HCT116 (cell line): ENCODE measurements around the gene SLCO6A1. TPM values are rescaled to one million over a fixed set of nuclear protein-coding genes. Genes with fewer than 3 reads are reported as not detected.

Experiments used
- ATAC-seq: fragments of 200-7000 bp; cut with Tn5 transposase; 2 replicates; pipeline ENCODE4 v1.9.1; 2020; ENCODE audit warnings: mild to moderate bottlenecking, moderate library complexity
- BruUV-seq: library from RNA; stranded (reverse); fragments of 400-500 nt; replicated peaks from 2 replicates; lab custom pipeline; 2021; lab: Mats Ljungman, UMichigan
- CTCF ChIA-PET: fragments of 300-600 bp; sonication (Branson Sonifier 250); formaldehyde crosslinking; loops from one replicate; lab custom pipeline; 2021; ENCODE audit warnings: antibody characterized with exemption; lab: Charles Lee
- POLR2A ChIA-PET: fragments of 300-600, 350-600 bp; sonication (Branson Sonifier 250); formaldehyde crosslinking; loops from one replicate; lab custom pipeline; 2021; ENCODE audit warnings: antibody characterized with exemption; lab: Charles Lee
- RAD21 ChIA-PET, 2 experiments: fragments of 300-600 bp; sonication (Branson Sonifier 250); formaldehyde crosslinking; loops; one replicate each; lab custom pipeline; 2023; ENCODE audit warnings: low total read pairs in 2 of 2; ENCODE audit not compliant: uncharacterized antibody in 2 of 2, unreplicated experiment in 2 of 2, low non-redundant PET in 1 of 2; lab: Charles Lee
- DNase-seq: peaks from one replicate; pipeline ENCODE4 v3.0.0-alpha.2; 2010; ENCODE audit warnings: low read depth, low spot score
- H2AFZ ChIP-seq: fragments of 200-600 bp; shearing (Covaris generic), sonication (generic); 2 replicates; pipeline ENCODE4 v1.6.1; 2017; ENCODE audit warnings: low read depth, mixed run types, mixed read lengths, antibody characterized with exemption, low read length; ENCODE audit not compliant: poor library complexity, severe bottlenecking
- H3K27ac ChIP-seq: 2 replicates; pipeline ENCODE4 v1.5.1; 2012; ENCODE audit warnings: low read depth, low read length
- H3K27me3 ChIP-seq: fragments of 200-600 bp; sonication (generic); 2 replicates; pipeline ENCODE4 v1.6.1; 2016; ENCODE audit warnings: mixed run types, low read length, mixed read lengths; ENCODE audit not compliant: insufficient read depth
- H3K36me3 ChIP-seq, 2 experiments: fragments of 200-500 bp in 1 of 2; fragments of 200-600 bp in 1 of 2; sonication (Bioruptor generic) in 1 of 2; sonication (generic) in 1 of 2; 2 replicates each; pipeline versions ENCODE4 v1.5.1 to v1.6.1; 2014 to 2016; ENCODE audit warnings: low read length in 2 of 2, inconsistent platforms in 1 of 2, mixed read lengths in 1 of 2, mixed run types in 1 of 2; ENCODE audit not compliant: insufficient read depth in 2 of 2, control insufficient read depth in 1 of 2
- H3K4me1 ChIP-seq, 2 experiments: fragments of 200-600 bp in 1 of 2; sonication (generic) in 1 of 2; 2 replicates each; pipeline versions ENCODE4 v1.5.1 to v1.6.1; 2012 to 2017; ENCODE audit warnings: low read length in 2 of 2, inconsistent platforms in 1 of 2, mild to moderate bottlenecking in 1 of 2, mixed read lengths in 1 of 2, mixed run types in 1 of 2, moderate library complexity in 1 of 2; ENCODE audit not compliant: insufficient read depth in 2 of 2, control insufficient read depth in 1 of 2
- H3K4me2 ChIP-seq: fragments of 200-600 bp; sonication (generic); 2 replicates; pipeline ENCODE4 v1.6.1; 2017; ENCODE audit warnings: mixed run types, low read length, mixed read lengths
- H3K4me3 ChIP-seq, 2 experiments: fragments of 200-600 bp in 1 of 2; sonication (generic) in 1 of 2; replicated peaks in 1 of 2; 2 replicates each; pipeline ENCODE4 v1.5.1; 2011 to 2016; ENCODE audit warnings: low read length in 2 of 2, control low read depth in 1 of 2, low read depth in 1 of 2, mild to moderate bottlenecking in 1 of 2, mixed read lengths in 1 of 2, mixed run types in 1 of 2
- H3K79me2 ChIP-seq: fragments of 200-600 bp; sonication (generic); 2 replicates; pipeline ENCODE4 v1.6.1; 2017; ENCODE audit warnings: mild to moderate bottlenecking, mixed run types, low read length, moderate library complexity, mixed read lengths; ENCODE audit not compliant: insufficient read depth
- H3K9ac ChIP-seq: fragments of 200-600 bp; sonication (generic); 2 replicates; pipeline ENCODE4 v1.6.1; 2016; ENCODE audit warnings: low read length, mixed read lengths
- H3K9me2 ChIP-seq: fragments of 200-600 bp; sonication (generic), shearing (Covaris generic); 2 replicates; pipeline ENCODE4 v1.6.1; 2017; ENCODE audit warnings: mixed run types, mild to moderate bottlenecking, moderate library complexity; ENCODE audit not compliant: insufficient read depth
- H3K9me3 ChIP-seq, 2 experiments: fragments of 200-500 bp in 1 of 2; fragments of 200-600 bp in 1 of 2; sonication (Bioruptor generic) in 1 of 2; sonication (generic) in 1 of 2; 2 replicates each; pipeline ENCODE4 v1.6.1; 2014 to 2017; ENCODE audit warnings: low read length in 2 of 2, mixed read lengths in 2 of 2, inconsistent platforms in 1 of 2, low read depth in 1 of 2, mild to moderate bottlenecking in 1 of 2, mixed run types in 1 of 2, moderate library complexity in 1 of 2; ENCODE audit not compliant: control insufficient read depth in 1 of 2, insufficient read depth in 1 of 2
- H4K20me1 ChIP-seq: fragments of 200-600 bp; sonication (generic), shearing (Covaris generic); 2 replicates; pipeline ENCODE4 v1.6.1; 2017; ENCODE audit warnings: mixed run types, mild to moderate bottlenecking, moderate library complexity; ENCODE audit not compliant: insufficient read depth
- ATF3 ChIP-seq: IDR thresholded peaks from 2 replicates; pipeline ENCODE4 v1.6.1; 2012
- CEBPB ChIP-seq: IDR thresholded peaks from 2 replicates; pipeline ENCODE4 v1.6.1; 2012; ENCODE audit warnings: low read depth
- ELF1 ChIP-seq: IDR thresholded peaks from 2 replicates; pipeline ENCODE4 v1.6.1; 2012; ENCODE audit warnings: low read depth, borderline replicate concordance
- EZH2 ChIP-seq: fragments of 200-600 bp; sonication (generic); IDR thresholded peaks from 2 replicates; pipeline ENCODE4 v1.6.1; 2017; ENCODE audit warnings: antibody characterized with exemption, mixed run types
- EZH2phosphoT487 ChIP-seq: fragments of 200-600 bp; IDR thresholded peaks from 2 replicates; pipeline ENCODE4 v1.6.1; 2018; ENCODE audit warnings: antibody characterized with exemption, borderline replicate concordance
- POLR2A ChIP-seq: IDR thresholded peaks from 2 replicates; pipeline ENCODE4 v1.7.0; 2011; ENCODE audit warnings: borderline replicate concordance; ENCODE audit not compliant: insufficient read depth, insufficient read length; ENCODE audit errors: extremely low read depth
- POLR2AphosphoS5 ChIP-seq: IDR thresholded peaks from 2 replicates; pipeline ENCODE4 v1.6.1; 2011; ENCODE audit warnings: mild to moderate bottlenecking, low read depth, low read length, moderate library complexity
- RAD21 ChIP-seq: IDR thresholded peaks from 2 replicates; pipeline ENCODE4 v1.6.1; 2012; ENCODE audit warnings: low read depth, mild to moderate bottlenecking
- REST ChIP-seq: IDR thresholded peaks from 2 replicates; pipeline ENCODE4 v1.6.1; 2012; ENCODE audit warnings: low read depth
- SIN3A ChIP-seq: IDR thresholded peaks from 2 replicates; pipeline ENCODE4 v1.6.1; 2012; ENCODE audit warnings: low read depth
- TCF7L2 ChIP-seq: IDR thresholded peaks from 2 replicates; pipeline ENCODE4 v1.7.0; 2011; ENCODE audit warnings: borderline replicate concordance, inconsistent platforms; ENCODE audit not compliant: insufficient read depth, insufficient read length; ENCODE audit errors: extremely low read depth
- YY1 ChIP-seq: IDR thresholded peaks from 2 replicates; pipeline ENCODE4 v1.6.1; 2011; ENCODE audit warnings: low read length, low read depth, moderate library complexity, mild to moderate bottlenecking; ENCODE audit not compliant: insufficient replicate concordance; ENCODE audit errors: extremely low read depth
- ZFX ChIP-seq: fragments of 450-650 bp; IDR thresholded peaks from 2 replicates; pipeline ENCODE4 v1.6.1; 2017
- intact Hi-C: fragments of 100-400 bp; cut with micrococcal nuclease; formaldehyde crosslinking; loops from 2 replicates; pipeline ENCODE4 v1.10.0; 2022
- total RNA-seq: library from RNA; stranded (reverse); gene quantifications from one replicate; pipeline ENCODE4 v1.2.1, GENCODE V29; 2021; ENCODE audit not compliant: unreplicated experiment
- TF ChIP-seq, protein P1 (sequence below), 3 experiments: fragments of 200-600 bp in 1 of 3; sonication (generic) in 1 of 3; IDR thresholded peaks in 2 of 3; conservative IDR thresholded peaks in 1 of 3; 2 replicates each; pipeline ENCODE4 v1.5.1; 2012 to 2017; ENCODE audit warnings: low read depth in 2 of 3, low read length in 2 of 3, antibody characterized with exemption in 1 of 3, borderline replicate concordance in 1 of 3, control low read depth in 1 of 3, mild to moderate bottlenecking in 1 of 3, mixed read lengths in 1 of 3, mixed run types in 1 of 3, moderate library complexity in 1 of 3; ENCODE audit not compliant: insufficient read depth in 1 of 3

The SLCO6A1 gene
- total RNA-seq, 1 experiment from 2014 or later = 0.69 TPM

- no TSS peak for BruUV-seq
- ChIA-PET CTCF (interaction anchor here (1.5 to 2.7 kb wide), 2 partner anchors 9 to 13 kb away, joined by 3 to 12 read pairs; no protein-coding TSS in a partner anchor), POLR2A (interaction anchor here (0.6 kb wide), 1 partner anchor 1558 kb away, joined by 3 read pairs; no protein-coding TSS in a partner anchor), RAD21 (no interaction called here)
- Histone ChIP-seq H3K4me3 (no peak overlapping the region), H3K9ac (no peak overlapping the region), H2AFZ (no peak overlapping the region), H4K20me1 (no peaks in the 10 kb centered on the region), H3K9me3 (no peaks in the 10 kb centered on the region), H3K27ac (no peak overlapping the region), H3K4me1 (no peaks in the 10 kb centered on the region), H3K9me2 (no peaks in the 10 kb centered on the region), H3K4me2 (no peak overlapping the region), H3K27me3 (no peaks in the 10 kb centered on the region), H3K79me2 (no peaks in the 10 kb centered on the region), H3K36me3 (no peaks in the 10 kb centered on the region)
- TF ChIP-seq RAD21 (peak; percentile 45), SIN3A (no peak), POLR2A (no peak), EZH2 (no peak)
- TF ChIP-seq, protein P1, sequence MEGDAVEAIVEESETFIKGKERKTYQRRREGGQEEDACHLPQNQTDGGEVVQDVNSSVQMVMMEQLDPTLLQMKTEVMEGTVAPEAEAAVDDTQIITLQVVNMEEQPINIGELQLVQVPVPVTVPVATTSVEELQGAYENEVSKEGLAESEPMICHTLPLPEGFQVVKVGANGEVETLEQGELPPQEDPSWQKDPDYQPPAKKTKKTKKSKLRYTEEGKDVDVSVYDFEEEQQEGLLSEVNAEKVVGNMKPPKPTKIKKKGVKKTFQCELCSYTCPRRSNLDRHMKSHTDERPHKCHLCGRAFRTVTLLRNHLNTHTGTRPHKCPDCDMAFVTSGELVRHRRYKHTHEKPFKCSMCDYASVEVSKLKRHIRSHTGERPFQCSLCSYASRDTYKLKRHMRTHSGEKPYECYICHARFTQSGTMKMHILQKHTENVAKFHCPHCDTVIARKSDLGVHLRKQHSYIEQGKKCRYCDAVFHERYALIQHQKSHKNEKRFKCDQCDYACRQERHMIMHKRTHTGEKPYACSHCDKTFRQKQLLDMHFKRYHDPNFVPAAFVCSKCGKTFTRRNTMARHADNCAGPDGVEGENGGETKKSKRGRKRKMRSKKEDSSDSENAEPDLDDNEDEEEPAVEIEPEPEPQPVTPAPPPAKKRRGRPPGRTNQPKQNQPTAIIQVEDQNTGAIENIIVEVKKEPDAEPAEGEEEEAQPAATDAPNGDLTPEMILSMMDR (IDR thresholded peaks at IDR 0.05 in 2 of 3, conservative IDR thresholded peaks at IDR 0.05 in 1 of 3; ENCODE audit: borderline replicate concordance in 1 of 3, insufficient read depth in 1 of 3, low read depth in 2 of 3, low read length in 2 of 3) = peak; percentile 35 to 77 (median 69); a peak in 5 of 6 replicates
- ATAC-seq (peak; percentile 100), DNase-seq (peak; percentile 27)
- intact Hi-C loops = no loop called here
Observed at GRCh38 chr5:102545175-102545574, 46.4 kb upstream of the SLCO6A1 start.

DNA sequence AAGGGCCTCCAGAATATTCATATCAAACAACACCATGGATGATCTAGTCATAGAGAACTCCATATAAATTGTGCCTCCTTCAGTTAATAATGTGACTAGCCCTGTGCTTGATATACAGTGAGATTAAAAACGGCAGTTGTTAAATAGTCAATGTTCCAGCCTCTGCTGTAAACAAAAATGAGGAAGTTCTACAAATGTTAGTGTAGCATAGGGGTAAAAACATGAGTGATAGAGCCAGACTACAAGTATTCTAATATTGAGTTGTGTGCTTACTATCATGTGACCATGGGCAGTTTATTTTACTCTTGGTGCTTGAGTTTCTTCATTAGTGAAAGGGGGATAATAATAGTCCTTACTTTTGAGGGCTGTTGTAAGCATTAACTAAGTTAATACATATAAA is 43.3 kb upstream of the SLCO6A1 start:
- CTCF ChIA-PET = no interaction called here
- Histone ChIP-seq H3K4me1 (no peaks in the 10 kb centered on the region), H3K27me3 (no peaks in the 10 kb centered on the region), H3K9ac (no peak overlapping the region), H4K20me1 (no peaks in the 10 kb centered on the region), H2AFZ (no peak overlapping the region), H3K9me3 (no peaks in the 10 kb centered on the region), H3K9me2 (no peaks in the 10 kb centered on the region), H3K27ac (no peak overlapping the region), H3K79me2 (no peaks in the 10 kb centered on the region), H3K4me3 (no peak overlapping the region), H3K4me2 (no peak overlapping the region), H3K36me3 (no peaks in the 10 kb centered on the region)
- intact Hi-C loops = no loop called here
- BruUV-seq = no TSS peak
- no peak for DNase-seq
- POLR2A ChIA-PET = no interaction called here
- RAD21 ChIA-PET = no interaction called here
- ATAC-seq = no peak
- TF ChIP-seq TCF7L2 (no peak), EZH2phosphoT487 (no peak), ELF1 (no peak), ATF3 (no peak), EZH2 (no peak), REST (no peak), ZFX (no peak), YY1 (no peak), CEBPB (no peak), POLR2AphosphoS5 (no peak)
